GM18907 (cell line): ENCODE results near the gene CDR2.
A peak's percentile ranks its signal among the peaks of the same experiment; 100 is the strongest.
"Not testable (repeated sequence)": the region's sequence is repeated elsewhere in the genome, so short reads cannot be mapped to it uniquely, and the experiment has no call there.

Experiments used
- ATAC-seq: cut with Tn5 transposase; IDR thresholded peaks from one replicate; pipeline ENCODE4 v1.9.1; 2021; ENCODE audit warnings: mild to moderate bottlenecking, moderate library complexity; ENCODE audit not compliant: unreplicated experiment

CDR2 gene

DNA sequence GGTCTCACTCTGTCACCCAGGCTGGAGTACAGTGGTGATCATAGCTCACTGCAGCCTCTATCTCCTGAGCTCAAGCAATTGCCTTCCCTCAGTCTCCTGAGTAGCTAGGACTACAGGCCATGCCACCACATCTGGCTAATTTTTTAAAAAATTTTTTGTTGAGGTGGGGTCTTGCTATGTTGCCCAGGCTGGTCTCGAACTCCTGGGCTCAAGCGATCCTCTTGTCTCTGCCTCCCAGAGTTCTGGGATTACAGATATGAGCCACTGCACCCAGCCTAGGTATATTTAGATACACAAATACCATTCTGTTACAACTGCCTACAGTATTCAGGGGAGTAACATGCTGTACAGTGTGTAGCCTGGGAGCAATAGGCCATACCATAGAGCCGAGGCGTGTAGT lies 62.9 kb downstream of the CDR2 start:
- no peak for ATAC-seq

DNA sequence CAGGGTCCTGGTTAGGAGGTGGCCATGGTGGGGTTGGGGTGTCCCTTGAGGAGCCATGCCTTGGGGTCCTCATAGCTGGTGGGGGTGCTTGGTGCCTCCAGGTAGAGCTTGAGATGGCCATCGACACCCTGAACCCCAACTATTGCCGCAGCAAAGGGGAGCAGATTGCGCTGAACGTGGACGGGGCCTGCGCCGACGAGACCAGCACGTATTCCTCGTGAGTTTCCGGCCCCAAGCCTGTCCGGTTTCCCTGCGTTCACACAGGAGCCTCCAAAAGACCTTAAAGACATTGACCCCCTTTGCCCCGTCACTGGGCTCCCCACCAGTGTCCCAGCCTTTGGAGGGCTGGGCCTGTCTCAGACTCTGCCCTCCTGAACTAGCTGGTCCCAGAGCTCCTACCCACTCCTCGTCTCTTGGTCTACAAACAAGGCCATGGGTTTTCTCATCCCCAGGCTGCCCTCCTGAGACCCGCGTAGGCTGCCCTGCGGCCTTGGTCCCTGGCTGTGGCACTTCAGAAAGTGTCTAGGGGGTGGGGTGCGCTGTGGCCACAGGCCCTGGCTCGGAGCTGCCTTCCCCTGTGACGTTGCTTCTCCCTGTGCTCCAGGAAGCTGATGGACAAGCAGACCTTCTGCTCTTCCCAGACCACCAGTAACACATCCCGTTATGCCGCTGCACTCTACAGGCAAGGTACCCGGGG lies 65.4 kb downstream of the CDR2 start:
- ATAC-seq: no peak

DNA sequence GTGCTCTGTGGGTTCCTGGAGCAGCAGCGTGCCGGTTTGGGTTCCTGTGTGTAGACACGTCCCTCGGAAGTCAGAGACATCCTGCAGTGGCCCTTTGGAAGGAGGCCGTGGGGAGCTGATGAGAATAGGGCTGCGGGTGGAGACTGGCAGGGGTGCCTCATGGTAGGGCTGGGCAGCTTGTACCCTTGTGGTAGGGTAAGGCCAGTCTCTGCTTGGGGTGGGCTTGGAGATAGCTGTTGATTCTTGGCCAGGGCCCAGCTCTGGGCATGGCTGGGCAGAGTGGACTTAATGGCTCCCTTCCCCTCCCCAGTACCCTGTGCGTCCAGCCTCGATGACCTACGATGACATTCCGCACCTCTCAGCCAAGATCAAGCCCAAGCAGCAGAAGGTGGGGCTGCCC lies 66.6 kb downstream of the CDR2 start:
- no peak for ATAC-seq

DNA sequence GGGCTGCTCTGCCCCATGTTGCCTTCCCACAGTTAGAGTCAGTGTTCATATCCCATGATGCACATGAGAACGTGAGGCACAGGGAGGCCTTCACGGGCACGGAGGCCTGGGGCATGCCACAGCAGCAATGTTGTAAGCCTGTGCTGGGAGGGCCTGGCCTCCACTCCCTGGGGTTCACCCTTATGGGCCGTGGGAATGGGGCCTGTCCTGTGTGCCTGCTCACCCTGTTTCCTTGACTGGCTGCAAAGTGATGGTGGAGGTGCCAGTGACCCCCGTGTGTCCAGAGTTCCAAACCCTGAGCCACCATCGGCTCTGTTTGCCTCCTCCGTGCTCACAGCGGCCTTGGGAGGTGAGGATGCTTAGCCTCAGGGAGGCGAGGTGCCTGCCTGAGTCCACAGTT lies 67.6 kb downstream of the CDR2 start:
- no peak for ATAC-seq

DNA sequence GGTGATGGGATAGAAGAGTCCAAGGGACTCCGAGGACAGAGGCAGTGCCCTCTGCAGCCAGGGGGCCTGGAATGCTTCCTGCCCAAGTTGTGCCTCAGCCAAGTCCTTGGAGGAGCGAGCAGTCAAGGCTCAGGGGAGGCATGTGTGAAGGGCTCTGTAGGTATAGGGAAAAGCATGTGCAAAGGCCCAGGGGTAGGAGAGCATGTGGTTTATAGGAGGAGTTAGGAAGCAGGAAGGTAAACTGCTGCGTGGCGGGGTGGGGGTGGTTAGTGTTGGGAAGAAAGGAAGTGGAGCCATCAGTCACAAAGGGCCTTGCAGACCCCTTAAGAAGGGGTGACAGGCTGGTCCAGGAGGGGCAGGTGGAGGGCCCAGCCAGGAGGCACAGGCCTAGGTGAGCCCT lies 70.0 kb downstream of the CDR2 start:
- no peak for ATAC-seq

DNA sequence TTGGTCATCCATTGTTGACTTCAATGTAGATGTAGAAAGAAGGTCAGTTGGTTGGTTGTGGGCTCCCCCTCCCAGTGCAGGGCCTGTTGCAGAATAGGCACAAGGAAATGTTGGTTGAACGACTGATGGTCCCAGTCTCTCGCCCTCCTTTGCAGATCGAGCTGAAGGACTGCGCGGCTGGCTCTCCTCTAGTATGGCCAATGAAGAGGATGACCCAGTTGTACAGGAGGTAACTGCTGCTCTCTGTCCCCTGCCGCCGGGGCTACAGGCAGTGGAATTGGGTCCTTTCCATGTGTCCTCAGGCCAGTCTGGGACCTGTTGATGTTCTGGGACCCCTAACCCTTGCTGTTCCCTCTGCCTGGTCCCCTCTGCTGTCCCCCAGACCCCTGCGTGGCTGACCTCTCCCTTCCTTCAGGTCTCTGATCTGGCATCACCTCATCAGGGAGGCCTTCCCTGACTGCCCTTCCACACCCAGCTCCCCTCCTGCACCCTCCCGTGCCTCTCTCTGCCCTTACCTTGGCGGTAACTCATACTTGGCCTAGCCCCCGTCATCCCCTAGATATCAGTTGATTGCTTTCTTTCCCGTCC lies 71.5 kb downstream of the CDR2 start:
- no peak for ATAC-seq

DNA sequence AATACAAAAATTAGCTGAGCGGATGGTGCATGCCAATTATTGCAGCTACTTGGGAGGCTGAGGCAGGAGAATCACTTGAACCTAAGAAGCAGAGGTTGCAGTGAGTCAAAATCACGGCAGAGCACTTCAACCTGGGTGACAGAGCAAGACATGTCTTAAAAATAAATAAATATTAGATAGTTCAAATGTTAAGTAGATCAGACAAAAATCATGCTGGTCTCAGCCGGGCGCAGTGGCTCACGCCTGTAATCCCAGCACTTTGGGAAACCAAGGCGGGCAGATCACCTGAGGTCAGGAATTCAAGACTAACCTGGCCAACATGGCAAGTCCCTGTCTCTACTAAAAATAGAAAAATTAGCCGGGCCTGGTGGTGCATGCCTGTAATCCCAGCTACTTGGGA lies 73.0 kb downstream of the CDR2 start:
- ATAC-seq: not testable (repeated sequence)

DNA sequence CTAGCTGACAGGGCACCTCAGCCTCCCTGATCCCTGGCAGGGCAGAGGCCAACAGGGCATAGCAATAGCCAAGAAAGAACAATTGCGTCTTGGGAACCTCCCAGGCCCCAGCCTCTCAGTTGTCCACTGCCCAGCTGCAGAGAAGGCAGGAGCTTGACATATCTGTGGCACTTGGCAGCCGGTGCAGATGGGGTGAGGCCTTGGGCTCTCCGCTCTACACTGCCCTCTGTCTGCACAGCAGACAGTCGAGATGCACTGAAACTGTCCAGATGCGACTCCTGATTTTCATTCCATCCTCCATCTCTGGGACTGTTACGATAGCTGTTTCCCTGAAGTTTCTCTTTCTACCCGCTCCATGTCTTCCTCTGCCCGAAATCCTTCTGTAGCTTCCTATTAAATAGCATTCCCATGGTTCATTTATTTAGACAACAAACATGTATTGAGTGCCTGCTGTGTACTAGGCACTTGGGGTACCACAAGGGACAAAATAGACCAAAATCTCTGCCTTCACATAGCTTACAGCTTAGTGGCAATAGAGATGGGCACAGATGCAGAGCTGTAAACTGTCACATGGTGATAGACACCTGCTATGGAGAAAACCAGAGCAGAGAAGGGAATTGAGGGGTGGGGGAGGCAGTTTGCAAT lies 73.9 kb downstream of the CDR2 start:
- ATAC-seq: no peak

DNA sequence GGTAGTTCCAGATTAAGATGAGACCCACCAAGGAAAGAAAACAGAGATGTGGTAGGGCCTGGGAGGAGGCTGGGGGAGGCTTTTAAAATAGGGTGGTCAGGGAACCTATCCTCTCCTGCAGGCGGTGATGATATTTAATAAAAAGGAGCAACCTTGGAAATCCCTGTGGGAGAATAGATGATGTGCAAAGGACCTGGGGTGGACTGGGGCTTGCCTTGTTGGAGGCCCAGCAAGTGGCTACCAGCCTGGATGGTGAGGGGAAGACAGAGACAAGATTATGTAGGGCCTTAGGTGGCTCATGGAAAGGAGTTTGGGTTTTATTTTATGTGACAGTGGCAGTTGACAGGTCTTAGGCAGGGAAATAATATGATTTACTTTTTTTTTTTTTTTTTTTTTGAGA lies 75.4 kb downstream of the CDR2 start:
- no peak for ATAC-seq

DNA sequence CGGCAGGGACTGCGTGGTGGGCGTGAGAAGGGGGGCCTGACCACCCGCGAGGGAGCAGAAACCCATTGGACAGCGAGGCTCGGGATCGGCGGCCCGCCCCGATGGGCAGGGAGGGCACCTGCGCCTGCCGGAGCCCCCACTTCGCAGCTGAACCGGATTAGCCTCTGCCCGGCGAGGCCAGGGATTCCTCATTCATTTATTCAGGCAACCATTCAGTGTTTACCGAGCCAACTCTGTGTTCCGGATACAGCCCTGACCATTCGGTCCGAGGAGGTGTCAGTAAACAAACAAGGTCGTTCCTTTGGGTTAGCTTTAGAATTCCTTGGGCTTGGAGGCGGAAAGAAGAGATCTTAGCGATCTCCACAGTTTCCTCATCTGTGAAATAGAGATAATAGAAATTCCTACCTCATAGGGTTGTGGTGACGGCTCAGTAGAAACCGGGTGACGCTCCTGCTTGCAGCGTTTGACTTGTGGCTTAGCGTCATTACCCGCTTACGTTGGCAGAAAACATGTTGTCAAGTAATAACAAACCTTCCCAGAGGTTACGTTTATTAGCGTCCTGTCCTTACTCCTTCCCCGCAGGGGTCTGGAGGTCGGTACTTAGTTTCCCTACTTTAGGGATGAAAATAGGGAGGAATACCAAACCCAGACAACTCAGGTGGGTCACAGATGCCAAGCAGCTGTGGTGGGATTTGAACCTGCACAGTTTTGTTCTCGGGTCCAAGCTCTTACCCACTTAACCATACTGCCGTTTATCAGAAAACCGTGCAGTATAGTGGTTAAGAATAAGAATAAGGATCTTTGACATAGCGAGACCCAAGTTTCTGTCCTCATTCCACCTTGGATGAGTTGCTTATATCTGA lies 76.3 kb downstream of the CDR2 start:
- ATAC-seq: peak; percentile 29

DNA sequence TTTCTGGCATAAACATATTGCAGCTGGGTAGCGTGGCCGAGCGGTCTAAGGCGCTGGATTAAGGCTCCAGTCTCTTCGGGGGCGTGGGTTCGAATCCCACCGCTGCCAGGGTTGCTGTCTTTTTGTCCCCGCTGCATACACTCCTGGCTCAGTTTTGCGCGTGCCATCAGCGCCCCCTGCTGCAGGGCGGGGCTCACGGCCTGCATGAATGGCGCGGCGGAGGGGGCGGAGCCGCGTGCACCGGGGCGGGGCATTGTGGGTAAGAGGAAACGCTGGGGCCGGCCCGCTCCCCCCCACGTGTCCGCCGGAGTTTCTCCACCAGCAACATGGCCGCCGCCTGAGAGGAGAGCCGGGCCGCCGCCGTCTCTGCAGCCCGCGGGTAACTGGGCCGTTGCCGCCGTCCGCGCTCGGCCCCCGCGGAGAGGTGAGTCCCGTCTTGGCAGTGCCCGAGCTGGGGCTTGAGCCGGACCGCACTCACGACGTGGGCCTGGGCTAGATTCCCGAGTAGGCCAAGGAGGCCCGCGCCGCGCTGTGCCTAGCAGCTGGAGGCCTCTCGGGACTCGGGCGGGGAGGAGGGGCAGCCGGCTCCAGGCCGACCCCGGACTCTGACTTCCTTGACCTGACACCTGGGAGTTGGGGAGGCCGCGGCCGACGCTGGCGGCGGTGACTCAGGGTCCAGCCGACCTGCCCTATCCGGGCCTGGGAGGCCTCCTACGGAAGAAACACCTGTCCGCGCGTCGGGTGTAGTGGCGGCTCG lies 77.1 kb downstream of the CDR2 start, which contains the start of gene POLR3E:
TSS of gene POLR3E (plus strand) at position 296 of the 757 bp plus-strand sequence. CDS start 5,560 bp downstream, outside the sequence.
- peak; percentile 84 for ATAC-seq

DNA sequence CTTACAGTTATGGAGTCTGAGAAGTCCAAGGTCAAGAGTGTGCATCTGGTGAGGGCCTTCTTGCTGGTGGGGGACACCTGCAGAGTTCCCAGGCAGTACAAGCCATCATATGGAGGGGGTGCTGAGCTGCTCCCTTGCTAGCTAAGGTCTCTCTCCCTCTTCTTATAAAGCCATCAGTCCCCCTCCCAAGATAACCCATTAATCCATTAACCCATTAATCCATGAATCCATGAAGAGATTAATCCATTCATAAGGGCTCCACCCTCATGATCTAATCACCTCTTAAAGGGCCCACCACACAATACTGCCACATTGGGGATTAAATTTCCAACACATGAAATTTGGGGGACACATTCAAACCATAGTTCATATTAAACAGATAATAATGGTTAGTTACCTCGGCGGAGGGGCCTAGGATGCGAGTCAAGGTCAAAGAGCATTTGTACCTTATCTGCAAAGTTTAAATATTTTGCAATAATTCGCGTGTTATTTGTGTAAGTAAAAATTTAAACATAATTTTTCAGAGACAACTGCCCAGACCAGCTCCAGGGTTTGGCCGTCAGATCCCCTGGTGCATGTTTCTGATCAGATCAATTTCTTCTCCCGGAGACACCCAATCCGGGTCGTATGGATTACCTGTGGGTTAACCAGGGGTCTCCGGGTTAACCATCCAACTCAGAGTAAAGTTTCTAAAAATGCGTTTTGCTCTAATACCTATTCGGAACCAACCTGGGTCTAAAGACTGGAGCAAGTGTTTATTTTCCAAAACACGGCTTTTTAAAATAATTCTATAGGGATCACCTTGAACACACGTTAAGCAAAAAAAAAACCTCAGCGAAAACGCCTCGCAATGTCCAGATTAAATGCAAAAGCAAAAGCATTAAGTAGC lies 78.0 kb downstream of the CDR2 start:
- ATAC-seq: peak; percentile 3
